Adrenal gland (tissue), 5 donors: Measurements from ENCODE around the gene DNAJC1.

ENCODE experiments used
- CTCF ChIP-seq, 6 experiments: fragments of 450-650 bp in 4 of 6; fragments of 200-600 bp in 2 of 6; sonication (generic) in 1 of 6; IDR thresholded peaks; 1 replicate in 5 of 6; 2 replicates in 1 of 6; pipeline versions ENCODE4 v1.5.1 to v1.8.0; 2016 to 2021; ENCODE audit warnings: antibody characterized with exemption in 6 of 6, mild to moderate bottlenecking in 2 of 6, moderate library complexity in 1 of 6
- POLR2A ChIP-seq, 2 donors: fragments of 450-650 bp; IDR thresholded peaks; one replicate each; pipeline ENCODE4 v1.6.1; 2017; ENCODE audit warnings: antibody characterized with exemption in 2 of 2, mild to moderate bottlenecking in 2 of 2, moderate library complexity in 1 of 2
- donor health status: DM: no; HTN: no; CAD: no.

DNA sequence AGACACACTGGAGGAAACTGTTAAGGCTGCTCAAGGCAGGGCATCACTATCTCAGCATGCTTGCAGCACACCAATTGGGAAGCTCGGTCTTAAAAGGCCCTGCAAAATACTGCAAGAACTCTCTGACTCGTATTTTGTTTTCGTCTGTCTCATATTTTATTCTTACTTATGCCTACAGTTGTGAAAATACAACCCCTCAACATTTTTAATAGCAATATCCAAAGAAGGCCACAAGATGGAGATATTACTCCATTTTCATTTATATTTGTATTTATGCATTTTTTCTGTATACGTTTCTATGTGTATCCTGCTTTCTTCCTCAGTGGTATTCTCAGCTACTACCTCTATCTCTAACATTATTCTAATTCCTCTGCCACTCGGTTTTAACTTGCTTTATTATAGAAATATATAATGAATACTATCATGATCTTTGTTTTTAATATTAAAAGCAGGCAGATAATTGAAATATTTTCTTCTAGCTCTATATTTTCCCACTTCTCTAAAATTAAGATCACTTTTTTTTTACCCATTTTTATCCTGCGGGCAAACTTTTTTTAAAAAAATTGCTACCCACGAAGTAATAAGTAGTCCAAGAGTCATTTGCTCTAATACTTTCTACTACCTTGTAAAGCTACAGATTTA lies 10.0 kb downstream of the DNAJC1 start:
- TF ChIP-seq CTCF (IDR thresholded peaks at IDR 0.05) (peak; percentile 23 to 80 (median 66)), POLR2A (IDR thresholded peaks at IDR 0.05) (no peak)
